GM12878 (cell line): ENCODE measurements around the gene CD27. TPM values are rescaled to one million over a fixed set of nuclear protein-coding genes. Genes with fewer than 3 reads are reported as not detected.

Experiments used
- BCL11A ChIP-seq: IDR thresholded peaks from 2 replicates; pipeline ENCODE4 v1.6.1; 2011; ENCODE audit warnings: low read depth, low read length
- BRCA1 ChIP-seq: IDR thresholded peaks from 2 replicates; pipeline ENCODE4 v1.6.1; 2011; ENCODE audit warnings: low read depth, low read length, improper control_type of control experiment
- CBX3 ChIP-seq: fragments of 200-600 bp; sonication (generic); IDR thresholded peaks from 2 replicates; pipeline ENCODE4 v1.6.1; 2016; ENCODE audit warnings: low read depth, borderline replicate concordance
- CHD2 ChIP-seq: IDR thresholded peaks from 2 replicates; pipeline ENCODE4 v1.6.1; 2011; ENCODE audit warnings: low read depth, low read length, improper control_type of control experiment, borderline replicate concordance
- CHD4 ChIP-seq: fragments of 200-600 bp; sonication (generic); IDR thresholded peaks from 2 replicates; pipeline ENCODE4 v1.6.1; 2016; ENCODE audit warnings: mild to moderate bottlenecking
- EP300 ChIP-seq, 2 experiments: fragments of 150-350 bp in 1 of 2; IDR thresholded peaks; 2 replicates each; pipeline ENCODE4 v1.6.1; 2011 to 2012; ENCODE audit warnings: low read depth in 2 of 2, low read length in 2 of 2, borderline replicate concordance in 1 of 2, improper control_type of control experiment in 1 of 2, inconsistent platforms in 1 of 2; ENCODE audit not compliant: control insufficient read depth in 1 of 2
- EZH2 ChIP-seq: IDR thresholded peaks from 2 replicates; pipeline ENCODE4 v1.6.1; 2012; ENCODE audit warnings: low read depth, mild to moderate bottlenecking, control low read depth, inconsistent platforms, low read length, borderline replicate concordance; ENCODE audit not compliant: control insufficient read depth
- HDAC2 ChIP-seq: fragments of 200-600 bp; sonication (generic); IDR thresholded peaks from 2 replicates; pipeline ENCODE4 v1.6.1; 2017
- IRF4 ChIP-seq: IDR thresholded peaks from 2 replicates; pipeline ENCODE4 v1.6.1; 2011; ENCODE audit warnings: low read depth, low read length
- IRF5 ChIP-seq: fragments of 450-650 bp; IDR thresholded peaks from 2 replicates; pipeline ENCODE4 v1.6.1; 2017; ENCODE audit warnings: borderline replicate concordance
- JUND ChIP-seq: IDR thresholded peaks from 2 replicates; pipeline ENCODE4 v1.6.1; 2012; ENCODE audit warnings: low read depth, mild to moderate bottlenecking, low read length, improper control_type of control experiment, moderate library complexity
- KLF5 ChIP-seq: fragments of 450-650 bp; IDR thresholded peaks from 2 replicates; pipeline ENCODE4 v1.6.1; 2014; ENCODE audit warnings: mild to moderate bottlenecking; ENCODE audit not compliant: partially characterized antibody
- MEF2B ChIP-seq: fragments of 450-650 bp; IDR thresholded peaks from 2 replicates; pipeline ENCODE4 v1.6.1; 2018; ENCODE audit warnings: mild to moderate bottlenecking, moderate library complexity; ENCODE audit not compliant: partially characterized antibody, poor library complexity, severe bottlenecking
- NFIC ChIP-seq: IDR thresholded peaks from 2 replicates; pipeline ENCODE4 v1.6.1; 2012; ENCODE audit warnings: low read depth, mild to moderate bottlenecking, inconsistent platforms, low read length, moderate library complexity
- NR2C2 ChIP-seq: IDR thresholded peaks from 2 replicates; pipeline ENCODE4 v1.6.1; 2011; ENCODE audit warnings: borderline replicate concordance, low read depth; ENCODE audit not compliant: control insufficient read depth, insufficient read length
- PML ChIP-seq: IDR thresholded peaks from 2 replicates; pipeline ENCODE4 v1.6.1; 2012; ENCODE audit warnings: low read length, inconsistent platforms
- RFX5 ChIP-seq: IDR thresholded peaks from 2 replicates; pipeline ENCODE4 v1.6.1; 2011; ENCODE audit warnings: low read depth, low read length, improper control_type of control experiment
- SIX5 ChIP-seq: IDR thresholded peaks from 2 replicates; pipeline ENCODE4 v1.6.1; 2011; ENCODE audit warnings: mild to moderate bottlenecking, low read depth, low read length, moderate library complexity; ENCODE audit not compliant: severe bottlenecking
- SREBF2 ChIP-seq: IDR thresholded peaks from 2 replicates; pipeline ENCODE4 v1.6.1; 2012; ENCODE audit warnings: mild to moderate bottlenecking, low read length
- STAT3 ChIP-seq: IDR thresholded peaks from 2 replicates; pipeline ENCODE4 v1.6.1; 2011; ENCODE audit warnings: low read depth, low read length, improper control_type of control experiment
- TAF1 ChIP-seq: IDR thresholded peaks from 2 replicates; pipeline ENCODE4 v1.6.1; 2011; ENCODE audit warnings: mild to moderate bottlenecking, low read depth, low read length, borderline replicate concordance
- TARDBP ChIP-seq: IDR thresholded peaks from 2 replicates; pipeline ENCODE4 v1.6.1; 2016; ENCODE audit warnings: borderline replicate concordance
- TCF7 ChIP-seq: IDR thresholded peaks from 2 replicates; pipeline ENCODE4 v1.6.1; 2014; ENCODE audit warnings: antibody characterized with exemption, borderline replicate concordance
- ZNF207 ChIP-seq: fragments of 450-650 bp; IDR thresholded peaks from 2 replicates; pipeline ENCODE4 v1.6.1; 2014; ENCODE audit warnings: antibody characterized with exemption, mild to moderate bottlenecking, borderline replicate concordance
- ZNF274 ChIP-seq: IDR thresholded peaks from one replicate; pipeline ENCODE4 v1.8.0; 2011; ENCODE audit not compliant: insufficient read length, insufficient read depth
- polyA plus RNA-seq, 11 experiments: library from polyadenylated mRNA; depleted of rRNA in 4 of 11; unstranded in 6 of 11; stranded (reverse) in 5 of 11; fragments of >200 nt; fragmentation: Nextera tagmentation in 4 of 11; fragmentation: Illumina TruSeq in 1 of 11; extraction: Ambion mirVana in 4 of 11; extraction: Trizol in 1 of 11; gene quantifications; 1 replicate in 1 of 11; 2 replicates in 10 of 11; pipeline versions ENCODE4 v1.2.1 to v1.2.3, GENCODE V29; 2011 to 2016; ENCODE audit warnings: inconsistent platforms in 2 of 11, missing spikeins in 2 of 11, low read depth in 1 of 11
- total RNA-seq, 4 experiments: library from RNA; depleted of rRNA in 3 of 4; stranded (reverse); fragments of >200 nt in 3 of 4; fragmentation: Illumina TruSeq in 1 of 4; extraction: Trizol in 1 of 4; gene quantifications; 2 replicates each; pipeline versions ENCODE4 v1.2.1 to v1.2.3, GENCODE V29; 2013 to 2021
- TF ChIP-seq, protein P1 (sequence below), 3 experiments: IDR thresholded peaks in 2 of 3; conservative IDR thresholded peaks in 1 of 3; 2 replicates each; pipeline ENCODE4 v1.5.1; 2011; ENCODE audit warnings: low read depth in 3 of 3, low read length in 3 of 3, mild to moderate bottlenecking in 3 of 3, control low read depth in 2 of 3, moderate library complexity in 2 of 3, inconsistent platforms in 1 of 3, mixed read lengths in 1 of 3; ENCODE audit not compliant: control insufficient read depth in 2 of 3, insufficient read depth in 1 of 3; ENCODE audit errors: extremely low read depth in 1 of 3
- TF ChIP-seq, protein P2 (sequence below): IDR thresholded peaks from 2 replicates; pipeline ENCODE4 v1.6.1; 2012; ENCODE audit warnings: low read depth, low read length, improper control_type of control experiment
- TF ChIP-seq, protein P3 (sequence below): IDR thresholded peaks from 2 replicates; pipeline ENCODE4 v1.6.1; 2012; ENCODE audit warnings: low read depth, low read length, improper control_type of control experiment

The CD27 gene
- total and polyA plus RNA-seq, 10 of the 15 experiments (the other 5 are each of a cell fraction or from before 2014, with no cell fraction given): 4.9 to 184 (median 106) TPM

DNA sequence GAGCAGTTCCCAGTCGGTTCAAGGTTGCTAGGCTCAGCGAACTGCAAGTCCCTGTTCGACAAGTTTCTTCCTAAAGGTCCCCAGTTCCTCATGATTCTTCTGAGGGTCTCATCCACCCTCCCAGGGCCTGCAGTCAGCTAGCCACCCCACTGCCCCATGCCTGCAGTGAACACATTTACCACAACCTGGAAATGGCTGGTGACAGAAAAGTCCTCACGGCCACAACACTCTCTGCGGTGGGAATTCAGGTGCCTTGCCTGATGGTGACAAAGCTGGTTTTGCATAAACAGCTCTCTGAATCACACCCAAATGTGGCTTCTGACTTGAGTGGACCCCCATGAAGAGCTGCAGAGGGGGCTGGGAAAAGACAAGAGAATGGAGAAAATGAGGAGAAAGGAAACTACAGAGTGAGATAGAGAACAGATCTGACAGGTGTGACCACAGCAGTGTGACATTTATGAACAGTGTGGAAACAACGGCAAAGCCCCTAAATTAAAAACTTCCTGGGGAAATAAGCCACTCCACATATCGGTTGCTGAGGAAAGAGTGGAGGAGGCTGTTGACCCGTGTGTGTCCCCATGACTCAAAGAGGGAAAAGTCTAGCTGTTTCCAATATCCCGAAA is 1.3 kb upstream of the CD27 start (continued):
- TF ChIP-seq ZNF274 (no peak), STAT3 (no peak), TARDBP (no peak), KLF5 (no peak), CHD4 (no peak), IRF5 (no peak), JUND (no peak), PML (no peak), RFX5 (no peak), BCL11A (0 out of 2 replicates have a peak, but pooled peaks have one; percentile 19), HDAC2 (no peak), MEF2B (peak; percentile 59), ZNF207 (no peak), SIX5 (no peak), EP300 (IDR thresholded peaks at IDR 0.05; ENCODE audit: borderline replicate concordance in 1 of 2, control insufficient read depth in 1 of 2, low read depth in 2 of 2, low read length in 2 of 2) (peak in 1 of 2 experiments; percentile 75; a peak in 2 of 4 replicates), TAF1 (peak; percentile 37; the same call in 1 of the 2 replicates), CHD2 (peak; percentile 38; the same call in 1 of the 2 replicates), TCF7 (0 out of 2 replicates have a peak, but pooled peaks have one; percentile 36), SREBF2 (no peak), NR2C2 (no peak), BRCA1 (no peak), CBX3 (no peak), EZH2 (no peak), IRF4 (no peak), NFIC (no peak)
- TF ChIP-seq, protein P1, sequence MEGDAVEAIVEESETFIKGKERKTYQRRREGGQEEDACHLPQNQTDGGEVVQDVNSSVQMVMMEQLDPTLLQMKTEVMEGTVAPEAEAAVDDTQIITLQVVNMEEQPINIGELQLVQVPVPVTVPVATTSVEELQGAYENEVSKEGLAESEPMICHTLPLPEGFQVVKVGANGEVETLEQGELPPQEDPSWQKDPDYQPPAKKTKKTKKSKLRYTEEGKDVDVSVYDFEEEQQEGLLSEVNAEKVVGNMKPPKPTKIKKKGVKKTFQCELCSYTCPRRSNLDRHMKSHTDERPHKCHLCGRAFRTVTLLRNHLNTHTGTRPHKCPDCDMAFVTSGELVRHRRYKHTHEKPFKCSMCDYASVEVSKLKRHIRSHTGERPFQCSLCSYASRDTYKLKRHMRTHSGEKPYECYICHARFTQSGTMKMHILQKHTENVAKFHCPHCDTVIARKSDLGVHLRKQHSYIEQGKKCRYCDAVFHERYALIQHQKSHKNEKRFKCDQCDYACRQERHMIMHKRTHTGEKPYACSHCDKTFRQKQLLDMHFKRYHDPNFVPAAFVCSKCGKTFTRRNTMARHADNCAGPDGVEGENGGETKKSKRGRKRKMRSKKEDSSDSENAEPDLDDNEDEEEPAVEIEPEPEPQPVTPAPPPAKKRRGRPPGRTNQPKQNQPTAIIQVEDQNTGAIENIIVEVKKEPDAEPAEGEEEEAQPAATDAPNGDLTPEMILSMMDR (IDR thresholded peaks at IDR 0.05 in 2 of 3, conservative IDR thresholded peaks at IDR 0.05 in 1 of 3; ENCODE audit: control insufficient read depth in 2 of 3, extremely low read depth in 1 of 3, insufficient read depth in 1 of 3, low read depth in 3 of 3, low read length in 3 of 3): no peak
- TF ChIP-seq, protein P2, sequence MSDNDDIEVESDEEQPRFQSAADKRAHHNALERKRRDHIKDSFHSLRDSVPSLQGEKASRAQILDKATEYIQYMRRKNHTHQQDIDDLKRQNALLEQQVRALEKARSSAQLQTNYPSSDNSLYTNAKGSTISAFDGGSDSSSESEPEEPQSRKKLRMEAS: no peak; the same call in 1 of the 2 replicates
- TF ChIP-seq, protein P3, sequence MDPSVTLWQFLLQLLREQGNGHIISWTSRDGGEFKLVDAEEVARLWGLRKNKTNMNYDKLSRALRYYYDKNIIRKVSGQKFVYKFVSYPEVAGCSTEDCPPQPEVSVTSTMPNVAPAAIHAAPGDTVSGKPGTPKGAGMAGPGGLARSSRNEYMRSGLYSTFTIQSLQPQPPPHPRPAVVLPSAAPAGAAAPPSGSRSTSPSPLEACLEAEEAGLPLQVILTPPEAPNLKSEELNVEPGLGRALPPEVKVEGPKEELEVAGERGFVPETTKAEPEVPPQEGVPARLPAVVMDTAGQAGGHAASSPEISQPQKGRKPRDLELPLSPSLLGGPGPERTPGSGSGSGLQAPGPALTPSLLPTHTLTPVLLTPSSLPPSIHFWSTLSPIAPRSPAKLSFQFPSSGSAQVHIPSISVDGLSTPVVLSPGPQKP: no peak
